NCI-H1436 treated with DMSO at 0.1 percent for 48 hours (cell line): Measurements from ENCODE around the gene TMEFF1.
A peak's percentile ranks its signal among the peaks of the same experiment; 100 is the strongest.
"Not testable (repeated sequence)": the region's sequence is repeated elsewhere in the genome, so short reads cannot be mapped to it uniquely, and the experiment has no call there.

Experiments
- DNase-seq: peaks from one replicate; lab custom pipeline; 2025; lab: John Stamatoyannopoulos, UW

TMEFF1 gene

DNA sequence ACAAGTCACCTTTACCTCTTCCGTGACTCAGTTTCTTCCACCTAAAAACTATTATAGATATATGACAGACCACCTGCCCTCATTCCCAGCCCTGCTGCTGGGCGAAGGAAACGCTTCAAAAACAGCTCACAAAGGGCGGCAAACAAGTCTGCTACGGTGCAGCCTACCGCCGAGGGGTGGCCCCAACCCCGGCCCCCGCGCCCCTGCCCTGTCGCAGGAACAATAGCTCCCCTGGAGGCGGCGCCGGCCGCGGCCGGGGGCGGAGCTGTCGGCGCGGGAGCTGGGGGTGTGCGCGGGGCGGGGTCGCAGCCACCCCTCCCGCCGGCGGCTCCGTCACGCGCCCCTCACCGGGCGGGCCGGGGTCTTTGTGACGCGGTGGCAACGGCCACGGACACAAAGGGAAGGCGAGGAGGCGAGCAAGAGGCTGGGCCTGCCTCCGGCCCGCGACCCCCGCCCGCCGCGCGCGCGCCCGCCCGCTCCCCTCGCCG lies at the start of gene TMEFF1:
Gene TMEFF1 (plus strand): TSS at position 362 of the 488 bp plus-strand sequence. CDS start 396 bp downstream, outside the sequence.
- DNase-seq: no peak

- DNase-seq: no peak
Measured at GRCh38 chr9:100425758-100426157, 47.2 kb upstream of the TMEFF1 start.

DNA sequence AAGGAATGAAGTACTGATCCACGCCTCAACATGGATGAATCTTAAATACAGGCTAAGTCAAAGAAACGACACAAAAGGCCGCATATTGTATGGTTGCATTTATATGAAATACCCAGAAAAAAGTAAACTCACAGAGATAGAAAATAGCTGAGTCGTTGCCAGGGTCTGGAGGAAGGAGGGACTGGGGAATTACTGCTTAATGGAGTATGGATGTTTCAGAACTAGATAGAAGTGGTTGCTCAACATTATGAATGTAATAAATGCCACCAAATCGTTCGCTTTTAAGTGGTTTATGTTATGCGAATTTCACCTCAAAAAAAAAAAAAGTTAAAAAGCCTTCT lies 46.8 kb upstream of the TMEFF1 start:
- no peak for DNase-seq

DNA sequence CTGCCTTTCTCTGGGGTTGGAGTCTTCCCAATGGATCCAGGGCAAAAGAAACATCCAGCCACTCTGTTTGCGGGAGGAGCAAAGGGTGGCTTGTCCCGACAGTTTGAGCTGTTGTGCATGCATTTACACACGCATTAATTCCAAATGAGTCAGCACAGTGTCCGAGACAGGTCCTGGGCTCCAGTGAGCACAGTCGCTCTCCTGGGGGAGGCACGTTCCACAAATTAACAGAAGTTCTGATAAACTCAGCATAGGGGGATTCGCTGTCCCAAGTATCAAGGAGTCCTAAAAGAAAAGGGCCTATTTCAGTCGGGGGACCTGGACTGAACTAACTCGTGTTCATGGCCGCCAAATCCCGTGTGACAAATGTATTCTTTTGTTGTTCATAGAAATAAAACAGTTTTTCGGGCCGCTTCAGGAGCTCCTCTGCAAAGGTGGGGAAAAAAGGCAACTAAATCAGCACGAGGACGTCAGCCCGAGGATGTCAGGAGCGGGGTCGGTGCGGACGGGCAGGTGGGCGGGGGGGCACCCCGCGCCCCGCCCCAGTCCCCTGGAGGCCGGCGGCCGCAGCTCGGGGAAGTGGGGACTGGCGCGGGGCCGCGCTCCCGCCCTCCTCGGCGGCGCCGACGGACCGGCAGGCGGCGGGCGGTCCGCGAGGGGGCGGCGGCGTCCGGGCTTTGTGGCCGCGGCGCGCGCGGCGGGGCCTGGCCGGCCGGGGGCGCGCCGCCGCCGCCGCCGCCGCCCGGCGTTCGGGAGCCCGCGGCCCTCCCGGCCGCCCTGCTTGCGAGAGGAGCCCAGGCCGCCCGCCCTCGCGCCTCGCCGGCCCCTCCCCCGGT lies 46.2 kb upstream of the TMEFF1 start, which contains the start of gene MSANTD3:
Gene MSANTD3 (plus strand): TSS at position 614 of the 836 bp plus-strand sequence. CDS start 14,796 bp downstream, outside the sequence.
- DNase-seq: no peak

- no peak for DNase-seq
Measured at GRCh38 chr9:100427366-100428263, 45.3 kb upstream of the TMEFF1 start.

GRCh38 chr9:100428871-100429654 lies 43.9 kb upstream of the TMEFF1 start:
- DNase-seq: no peak

DNA sequence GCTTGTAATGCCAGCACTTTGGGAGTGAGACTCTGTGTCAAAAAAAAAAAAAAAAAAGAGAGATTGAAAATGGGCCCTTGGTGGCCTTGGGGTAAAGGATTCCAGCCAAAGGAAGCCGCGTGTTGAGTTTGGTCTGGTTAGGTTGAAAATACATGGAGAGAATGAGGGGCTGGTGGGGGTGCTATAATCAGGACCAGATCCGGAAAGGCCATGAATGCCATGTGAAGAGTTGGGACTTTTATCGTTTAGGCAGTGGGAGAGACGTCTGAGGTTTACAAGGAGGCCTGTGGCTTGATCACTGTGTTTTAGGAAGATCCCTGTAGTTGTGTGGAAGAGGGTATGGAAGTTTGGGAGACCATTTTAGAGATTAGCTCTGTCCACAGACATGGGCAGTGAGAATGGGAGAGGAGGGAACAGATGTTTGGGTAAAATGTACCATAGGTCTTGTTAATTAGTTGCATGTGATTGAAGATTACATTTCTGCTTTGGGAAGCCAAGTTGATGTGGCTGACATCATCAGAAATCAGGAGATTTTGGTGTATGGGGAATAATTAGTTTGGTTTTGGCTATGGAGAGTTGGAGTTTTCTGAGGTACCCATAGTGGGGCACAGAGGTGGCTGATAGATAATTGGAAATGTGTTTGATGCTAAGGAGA lies 42.5 kb upstream of the TMEFF1 start:
- DNase-seq: no peak

GRCh38 chr9:100431886-100432285 lies 41.1 kb upstream of the TMEFF1 start:
- no peak for DNase-seq

GRCh38 chr9:100432736-100433135 lies 40.2 kb upstream of the TMEFF1 start:
- DNase-seq: no peak

DNA sequence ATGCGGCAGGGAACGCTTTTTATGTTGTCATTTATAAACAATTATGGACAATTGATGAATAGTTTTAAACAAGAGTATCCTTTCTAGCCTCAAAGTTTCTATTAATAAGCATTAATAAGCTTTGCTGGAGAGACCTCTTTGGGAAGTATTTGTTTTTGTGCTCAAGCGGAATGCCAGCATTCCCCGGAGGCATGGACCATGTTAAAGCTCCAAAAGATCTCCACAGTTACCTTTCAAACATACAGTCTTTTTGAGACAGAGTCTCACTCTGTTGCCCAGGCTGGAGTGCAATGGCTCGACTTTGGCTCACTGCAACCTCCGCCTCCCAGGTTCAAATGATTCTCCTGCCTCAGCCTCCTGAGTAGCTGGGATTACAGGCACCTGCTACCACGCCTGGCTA lies 36.4 kb upstream of the TMEFF1 start:
- DNase-seq: no peak

DNA sequence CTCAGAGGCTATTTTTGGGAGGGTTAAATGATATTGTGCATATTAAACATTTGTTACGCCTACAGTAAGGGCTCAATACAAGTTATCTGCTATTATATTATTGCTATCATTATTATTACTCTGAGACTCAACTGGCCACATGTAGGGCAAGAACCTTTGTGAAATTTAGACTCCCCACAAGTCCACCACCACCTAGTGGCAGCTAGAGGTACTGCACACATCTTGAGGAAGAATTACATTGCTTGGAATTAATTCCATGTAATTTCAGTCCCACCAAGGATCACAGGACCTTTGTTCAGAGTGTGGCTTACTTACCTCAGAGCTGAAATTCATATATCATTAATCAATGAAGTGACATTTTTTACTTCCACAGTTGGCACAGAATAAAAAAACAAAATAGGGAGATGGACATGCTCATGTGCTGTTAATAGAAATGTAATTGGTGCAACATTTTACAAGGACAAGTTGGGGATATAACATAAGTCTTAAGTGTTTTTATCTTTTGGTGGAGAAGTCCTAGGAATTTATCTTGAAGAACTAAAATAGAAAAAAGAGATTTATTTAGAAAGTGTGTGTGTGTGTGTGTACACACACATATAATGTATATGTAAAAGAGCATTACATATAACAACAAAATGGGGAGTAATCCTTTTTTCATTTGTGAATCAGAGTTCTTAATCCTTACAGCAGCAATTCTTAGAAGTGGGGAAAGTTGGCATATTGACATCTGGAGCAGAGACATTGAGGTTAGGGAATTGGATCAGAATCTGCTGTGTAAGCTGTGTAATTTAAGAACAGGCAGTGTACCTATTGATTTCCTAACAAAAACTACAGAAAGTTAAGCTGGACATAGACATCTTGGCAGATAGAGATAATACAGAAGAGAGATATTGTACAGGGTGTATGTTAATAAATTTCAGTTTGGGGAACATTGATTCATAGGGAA lies 34.8 kb upstream of the TMEFF1 start:
- peak; percentile 26 for DNase-seq

DNA sequence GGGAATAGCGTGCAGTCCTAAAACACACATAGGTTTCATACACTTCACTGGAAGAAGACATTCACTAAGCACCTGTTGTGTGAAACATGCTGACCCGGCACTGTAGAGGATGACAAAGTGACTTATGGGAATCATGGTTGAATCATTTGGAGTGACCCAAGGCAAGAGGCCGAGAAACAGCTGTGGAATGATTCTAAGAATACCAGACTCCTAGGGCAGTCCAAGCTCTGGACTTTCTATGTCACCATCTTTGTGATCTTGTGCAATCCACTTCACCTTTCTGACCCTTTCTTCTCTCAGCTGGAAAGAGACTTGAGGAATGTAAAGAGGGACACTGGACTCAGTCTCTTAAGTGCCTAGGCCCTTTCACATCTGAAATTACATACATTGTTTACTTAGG lies 32.9 kb upstream of the TMEFF1 start:
- no peak for DNase-seq

DNA sequence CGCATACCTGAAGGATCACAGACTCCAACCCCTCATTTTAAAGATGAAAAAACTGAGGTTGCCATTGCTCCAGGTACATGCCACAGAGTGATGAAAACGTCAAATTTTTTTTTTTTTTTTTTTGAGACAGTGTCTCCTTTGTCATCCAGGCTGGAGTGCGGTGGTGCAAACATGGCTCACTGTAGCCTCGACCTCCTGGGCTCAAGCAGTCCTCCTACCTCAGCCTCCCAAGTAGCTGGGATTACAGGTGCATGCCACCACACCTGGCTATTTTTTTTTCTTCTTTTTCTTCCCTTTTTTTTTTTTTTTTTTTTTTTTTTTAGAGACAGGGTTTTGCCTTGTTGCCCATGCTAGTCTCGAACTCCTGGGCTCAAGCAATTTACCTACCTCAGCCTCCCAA lies 32.5 kb upstream of the TMEFF1 start:
- DNase-seq: not testable (repeated sequence)

- no peak for DNase-seq
Measured at GRCh38 chr9:100441911-100442361, 31.0 kb upstream of the TMEFF1 start.

- DNase-seq: no peak
Measured at GRCh38 chr9:100443781-100444768, 28.9 kb upstream of the TMEFF1 start.

DNA sequence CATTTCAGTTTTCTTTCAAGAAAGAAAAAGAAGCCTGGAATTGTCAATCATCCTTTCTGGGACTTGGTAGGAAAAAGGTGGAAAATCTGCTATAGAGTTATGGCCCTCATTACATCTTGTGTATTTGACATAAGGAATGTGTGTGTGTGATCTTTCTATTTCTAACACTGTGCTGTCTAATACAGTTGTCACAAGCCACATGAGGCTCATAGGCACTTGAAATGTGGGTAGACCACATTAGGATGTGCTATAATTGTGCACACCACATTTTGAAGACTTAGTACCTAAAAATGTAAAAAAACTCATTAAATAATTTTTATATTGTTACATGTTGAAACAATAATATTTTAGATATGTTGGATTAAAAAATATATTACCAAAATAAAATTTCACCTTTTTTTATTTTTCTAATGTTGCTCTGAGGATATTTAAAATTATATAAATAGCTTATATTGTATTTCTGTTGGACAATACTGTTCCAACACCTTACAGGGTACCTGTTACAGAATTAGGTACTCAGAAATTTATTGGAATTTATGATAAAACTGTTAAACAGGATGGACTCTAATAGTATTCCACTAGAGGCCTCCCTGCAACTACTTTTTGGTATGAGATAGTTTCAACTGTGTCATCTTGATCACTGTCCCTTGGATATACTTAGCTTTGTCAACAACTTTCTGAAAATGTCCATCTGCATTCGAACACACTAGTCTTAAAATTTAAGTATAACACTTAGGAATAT lies 27.6 kb upstream of the TMEFF1 start:
- no peak for DNase-seq

DNA sequence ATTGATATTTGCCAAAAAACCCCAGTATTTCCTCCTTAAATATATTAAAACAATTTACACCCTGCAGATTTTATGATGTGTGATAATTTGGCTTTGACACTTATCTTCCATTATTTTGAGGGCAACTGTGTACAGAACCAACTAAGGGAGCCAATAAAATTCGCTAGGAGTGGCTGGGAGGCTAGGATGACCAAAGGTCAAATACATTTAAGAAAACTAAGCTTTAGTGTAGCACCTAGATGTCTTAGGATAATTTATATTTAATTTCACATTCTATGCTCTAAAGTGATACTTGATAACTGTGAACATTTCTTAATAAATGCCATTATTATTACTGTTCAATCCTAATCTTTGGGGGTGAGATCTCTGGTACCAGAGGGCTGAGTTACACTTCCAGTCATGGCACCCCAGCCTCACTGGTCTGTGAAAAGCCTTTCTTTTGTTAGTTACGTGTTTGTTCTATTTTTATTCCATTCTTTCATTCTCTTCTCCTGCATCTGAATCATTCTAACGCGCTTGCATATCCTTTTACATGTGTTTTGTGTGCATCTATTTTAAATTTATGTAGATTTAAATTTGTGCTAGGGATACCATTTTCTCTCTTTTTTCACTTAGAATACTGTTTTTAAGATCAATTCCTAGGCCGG lies 26.9 kb upstream of the TMEFF1 start:
- no peak for DNase-seq

- DNase-seq: no peak
Measured at GRCh38 chr9:100447041-100447440, 25.9 kb upstream of the TMEFF1 start.
